ENCODE results near the gene IFT88. TPM values are rescaled to one million over a fixed set of nuclear protein-coding genes. Genes with fewer than 3 reads are reported as not detected.

The IFT88 gene
- total and polyA plus RNA-seq, 4 donors, result 8.7 to 59.0 (median 14.6) TPM

GRCh38 chr13:20719783-20720182 is 152.8 kb downstream of the IFT88 start:
- Histone ChIP-seq H3K36me3 (ENCODE audit: control insufficient read depth in 4 of 4, insufficient read depth in 4 of 4, low read length in 4 of 4) (no peaks in the 10 kb centered on the region), H3K4me1 (ENCODE audit: control insufficient read depth in 5 of 5, insufficient read depth in 5 of 5, low read length in 5 of 5) (peaks cover 0 to 12% (median 2%) of the 10 kb centered on the region in 5 donors), H3K4me3 (no peak overlapping the region), H3K9me3 (ENCODE audit: control insufficient read depth in 4 of 4, insufficient read depth in 3 of 4, low read length in 3 of 4) (peaks cover 0 to 2% (median 0%) of the 10 kb centered on the region in 4 donors), H3K9ac (ENCODE audit: insufficient read depth in 1 of 2, low read length in 2 of 2) (no peak overlapping the region), H3K27me3 (ENCODE audit: control insufficient read depth in 3 of 3, insufficient read depth in 3 of 3, low read length in 2 of 3) (peaks cover 0 to 9% (median 0%) of the 10 kb centered on the region in 3 donors), H3K27ac (ENCODE audit: low read depth in 1 of 2, low read length in 1 of 2) (no peak overlapping the region)
- no peak for ATAC-seq (ENCODE audit: insufficient read depth, low FRiP score)
- WGBS, 2 donors, result 82 to 86% methylated on average over 13 of the region's 13 CpGs
- DNase-seq, result no peak
- no peak for TF ChIP-seq CTCF (IDR thresholded peaks at IDR 0.05; ENCODE audit: control extremely low read depth, extremely low read depth)

DNA sequence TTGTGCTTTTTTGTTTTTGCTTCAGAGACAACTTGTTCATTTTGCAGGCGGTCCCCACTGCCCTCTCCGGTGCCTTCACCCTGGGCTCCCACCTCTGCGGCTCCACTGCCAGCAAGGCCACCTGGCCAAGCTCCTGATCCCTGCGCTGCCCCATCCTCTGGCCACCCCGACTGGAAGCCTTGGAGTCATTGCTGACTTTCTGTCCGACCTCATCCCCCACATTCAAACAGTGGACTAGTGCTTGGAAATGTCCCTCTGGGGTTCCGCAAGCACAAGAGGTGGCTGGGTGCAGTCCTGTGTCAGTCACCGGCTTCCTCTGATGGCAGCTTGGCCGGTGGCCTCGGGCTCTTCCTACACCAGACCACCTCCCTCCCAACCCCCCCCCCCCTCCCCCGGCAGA is 153.5 kb downstream of the IFT88 start:
- Histone ChIP-seq H3K4me3 (no peak overlapping the region), H3K27ac (ENCODE audit: low read depth in 1 of 2, low read length in 1 of 2) (no peak overlapping the region), H3K36me3 (ENCODE audit: control insufficient read depth in 4 of 4, insufficient read depth in 4 of 4, low read length in 4 of 4) (no peaks in the 10 kb centered on the region), H3K9ac (ENCODE audit: insufficient read depth in 1 of 2, low read length in 2 of 2) (no peak overlapping the region), H3K4me1 (ENCODE audit: control insufficient read depth in 5 of 5, insufficient read depth in 5 of 5, low read length in 5 of 5) (peaks cover 0 to 10% (median 0%) of the 10 kb centered on the region in 5 donors), H3K27me3 (ENCODE audit: control insufficient read depth in 3 of 3, insufficient read depth in 3 of 3, low read length in 2 of 3) (peaks cover 0 to 9% (median 0%) of the 10 kb centered on the region in 3 donors), H3K9me3 (ENCODE audit: control insufficient read depth in 4 of 4, insufficient read depth in 3 of 4, low read length in 3 of 4) (peaks cover 0 to 2% (median 0%) of the 10 kb centered on the region in 4 donors)
- no peak for TF ChIP-seq CTCF (IDR thresholded peaks at IDR 0.05; ENCODE audit: control extremely low read depth, extremely low read depth)
- DNase-seq (no peak), ATAC-seq (ENCODE audit: insufficient read depth, low FRiP score) (no peak)
- 86 to 92% methylated on average over 11 of the region's 11 CpGs for WGBS, 2 donors

- H3K36me3 ChIP-seq (ENCODE audit: control insufficient read depth in 4 of 4, insufficient read depth in 4 of 4, low read length in 4 of 4), result no peaks in the 10 kb centered on the region
- no peak overlapping the region for H3K27ac ChIP-seq (ENCODE audit: low read depth in 1 of 2, low read length in 1 of 2)
- peaks cover 0 to 10% (median 0%) of the 10 kb centered on the region in 5 donors for H3K4me1 ChIP-seq (ENCODE audit: control insufficient read depth in 5 of 5, insufficient read depth in 5 of 5, low read length in 5 of 5)
- no peak for TF ChIP-seq CTCF (IDR thresholded peaks at IDR 0.05; ENCODE audit: control extremely low read depth, extremely low read depth)
- DNase-seq (no peak), ATAC-seq (ENCODE audit: insufficient read depth, low FRiP score) (no peak)
- no peak overlapping the region for H3K9ac ChIP-seq (ENCODE audit: insufficient read depth in 1 of 2, low read length in 2 of 2)
- H3K9me3 ChIP-seq (ENCODE audit: control insufficient read depth in 4 of 4, insufficient read depth in 3 of 4, low read length in 3 of 4), result peaks cover 0 to 2% (median 0%) of the 10 kb centered on the region in 4 donors
- peaks cover 0 to 9% (median 0%) of the 10 kb centered on the region in 3 donors for H3K27me3 ChIP-seq (ENCODE audit: control insufficient read depth in 3 of 3, insufficient read depth in 3 of 3, low read length in 2 of 3)
- H3K4me3 ChIP-seq, result no peak overlapping the region
- 78 to 82% methylated on average over 16 of the region's 16 CpGs for WGBS, 2 donors
These were observed 154.1 kb downstream of the IFT88 start for GRCh38 chr13:20721058-20721453.
